ENCODE data around the gene NAPA.
A peak's percentile ranks its signal among the peaks of the same experiment; 100 is the strongest.

NAPA gene

DNA sequence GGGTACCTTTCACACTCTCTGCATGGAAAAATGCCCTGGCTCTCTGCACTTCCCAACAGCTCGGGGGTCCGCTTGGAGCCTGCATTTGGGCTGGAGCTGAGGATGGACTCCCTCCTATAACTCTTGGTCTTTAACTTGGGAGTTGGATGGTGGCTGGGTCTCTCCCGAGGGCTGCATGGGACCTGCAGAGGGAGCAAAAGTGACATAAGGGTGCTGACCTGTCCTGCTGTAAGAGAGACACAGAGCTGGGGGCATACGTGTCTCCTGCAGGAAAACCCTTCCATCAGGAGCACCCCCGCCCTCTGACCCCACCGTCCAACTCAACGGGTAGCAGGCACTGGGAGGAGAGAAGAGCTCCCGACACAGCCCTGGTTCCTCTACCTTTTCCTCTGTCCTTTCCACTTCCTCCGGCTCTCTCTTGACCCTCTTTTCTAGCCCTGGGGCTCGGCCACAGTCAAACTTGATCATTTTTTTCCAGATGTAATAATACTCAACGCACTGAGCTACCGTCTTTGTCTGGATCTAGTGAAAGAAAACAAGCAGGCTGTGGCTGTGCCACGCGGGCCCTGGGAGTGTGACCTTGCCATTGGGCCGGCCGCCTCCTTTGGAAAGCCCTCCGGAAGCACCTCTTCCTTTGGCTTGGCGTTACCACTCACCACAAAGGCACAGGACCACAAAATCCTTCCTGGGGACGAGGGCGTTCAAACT, 6.8 kb upstream of the NAPA start:
- DNase-seq, result no peak

DNA sequence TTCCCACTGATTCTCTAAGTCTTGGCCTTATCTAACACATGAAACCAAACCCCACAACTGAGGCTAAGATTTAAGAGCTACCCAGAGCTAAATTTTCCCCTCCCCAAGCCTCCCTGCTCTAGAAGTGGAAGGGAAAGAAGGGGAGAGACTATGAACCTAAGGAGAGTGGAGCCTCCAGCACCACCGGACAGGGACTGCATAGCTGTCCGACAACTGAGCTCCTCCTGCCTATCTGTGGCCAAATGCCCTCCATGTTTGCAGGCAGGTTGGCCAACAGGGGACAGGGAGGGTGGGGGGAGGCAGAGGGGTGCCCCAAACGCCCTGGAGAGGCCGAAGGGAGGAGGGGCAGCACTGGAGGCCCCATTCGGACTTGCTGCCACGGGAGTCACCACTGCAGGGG, 6.0 kb upstream of the NAPA start:
- no peak for DNase-seq

DNA sequence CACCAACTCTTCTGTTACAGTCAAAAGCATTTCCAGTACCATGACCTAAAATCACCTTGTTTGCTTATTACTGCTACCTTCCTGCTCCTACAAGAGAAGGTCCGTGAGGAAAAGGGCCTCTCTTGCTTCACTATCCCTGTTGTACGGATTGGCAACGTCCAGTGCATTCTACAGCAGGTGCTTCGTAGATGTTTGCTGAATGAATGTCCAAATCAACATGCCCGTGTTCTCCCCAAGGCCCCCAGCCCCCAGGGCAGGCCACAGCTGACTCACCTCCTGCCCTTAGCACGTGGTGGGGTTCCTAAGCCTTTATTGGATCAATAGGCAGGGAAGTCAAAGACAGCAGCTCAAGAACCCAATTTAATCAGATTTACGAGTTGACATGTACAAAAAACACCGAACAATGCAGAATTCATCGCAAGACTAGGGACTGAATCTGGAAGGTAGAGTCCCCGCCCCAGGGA, 5.5 kb upstream of the NAPA start:
- no peak for DNase-seq

DNA sequence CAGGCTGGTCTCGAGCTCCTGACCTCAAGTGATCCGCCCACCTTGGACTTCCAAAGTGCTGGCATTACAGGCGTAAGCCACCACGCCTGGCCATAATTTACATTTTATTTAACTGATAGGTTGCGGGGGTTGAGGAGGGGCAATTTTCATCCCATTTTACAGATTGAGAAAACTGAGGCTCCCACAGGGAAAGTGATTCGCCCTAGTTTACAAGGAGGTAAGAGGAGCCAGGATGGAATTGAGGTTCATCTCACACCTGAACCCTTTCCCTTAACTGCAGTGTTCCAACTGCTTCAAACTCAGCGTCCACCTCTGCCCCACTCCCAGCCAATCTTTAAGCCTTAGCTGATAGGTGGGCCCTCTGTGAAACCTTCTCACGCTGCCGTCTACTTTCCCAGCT, 4.0 kb upstream of the NAPA start:
- no peak for DNase-seq

DNA sequence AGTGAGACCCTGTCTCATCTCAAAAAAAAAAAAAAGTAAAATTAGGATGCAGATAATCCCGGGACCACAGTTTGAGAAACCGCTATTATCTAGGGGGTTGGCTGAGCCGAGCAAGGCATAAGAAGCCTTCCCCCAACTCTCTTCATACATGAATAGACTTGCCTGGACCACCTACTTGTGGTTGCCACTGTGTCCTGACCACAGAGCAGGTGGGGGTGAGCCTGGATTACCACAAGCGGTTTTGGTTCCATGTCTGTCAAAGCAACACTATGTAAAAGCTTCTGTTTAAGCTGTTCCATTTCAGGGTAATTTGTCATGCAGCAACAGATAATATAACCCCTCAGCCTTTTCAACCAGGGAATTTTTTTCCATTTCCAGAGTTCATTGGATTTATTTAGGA, 3.3 kb upstream of the NAPA start:
- peak; percentile 57 to 73 for DNase-seq

DNA sequence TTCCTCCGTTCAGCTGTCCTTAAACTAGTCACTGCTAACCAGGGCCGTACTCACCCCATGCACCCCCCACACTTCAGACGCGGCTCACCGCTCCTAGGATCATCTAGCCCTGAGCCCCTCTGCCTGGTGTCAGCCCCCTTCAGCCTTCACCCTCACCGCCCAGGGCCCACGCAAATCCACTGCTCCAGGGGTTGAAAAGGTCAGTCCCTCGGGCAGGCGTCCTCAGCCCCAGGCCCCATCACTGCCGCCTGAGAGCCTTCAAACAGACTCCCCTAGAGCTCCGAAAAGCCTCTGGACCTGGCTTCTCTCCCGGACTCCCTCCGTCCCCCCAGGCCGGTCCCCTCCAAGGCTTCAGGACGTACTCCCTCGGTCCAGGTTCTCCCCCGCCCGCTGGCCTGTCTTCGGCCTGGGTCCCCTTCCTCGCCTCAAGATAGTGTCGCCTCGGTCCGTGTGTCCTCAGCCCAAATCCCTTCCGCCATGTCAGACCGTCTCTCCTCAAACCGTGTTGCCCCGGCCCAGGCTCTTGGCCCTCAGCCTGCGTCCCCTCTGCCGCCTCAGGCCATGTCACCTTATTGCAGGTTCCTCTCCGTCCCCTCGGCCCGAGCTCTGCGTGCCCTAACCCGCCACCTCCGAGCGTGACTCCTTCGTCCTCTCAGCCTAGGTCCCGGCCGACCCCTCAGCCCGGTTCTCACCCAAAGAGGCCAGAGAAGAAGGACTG, 553 bp downstream of the NAPA start:
- DNase-seq, result no peak

DNA sequence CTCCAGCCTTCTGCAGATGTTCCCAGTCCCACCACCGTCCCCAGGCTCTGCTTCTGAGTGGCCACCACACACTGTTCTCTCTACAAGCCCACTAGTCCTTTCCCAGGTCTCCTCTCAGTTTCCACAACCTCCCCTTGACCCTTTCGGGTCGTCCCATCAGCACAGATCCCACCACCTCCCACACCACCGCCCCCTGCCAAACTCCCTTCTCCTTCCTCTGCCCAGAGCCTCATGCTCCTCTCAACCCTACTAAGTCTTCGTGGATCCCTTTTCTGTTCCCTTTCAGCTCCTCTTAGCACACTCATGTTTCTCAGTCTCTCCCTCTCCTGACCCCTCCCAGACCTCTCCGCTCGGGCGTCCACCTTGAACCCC, 1.9 kb downstream of the NAPA start:
- no peak for DNase-seq

DNA sequence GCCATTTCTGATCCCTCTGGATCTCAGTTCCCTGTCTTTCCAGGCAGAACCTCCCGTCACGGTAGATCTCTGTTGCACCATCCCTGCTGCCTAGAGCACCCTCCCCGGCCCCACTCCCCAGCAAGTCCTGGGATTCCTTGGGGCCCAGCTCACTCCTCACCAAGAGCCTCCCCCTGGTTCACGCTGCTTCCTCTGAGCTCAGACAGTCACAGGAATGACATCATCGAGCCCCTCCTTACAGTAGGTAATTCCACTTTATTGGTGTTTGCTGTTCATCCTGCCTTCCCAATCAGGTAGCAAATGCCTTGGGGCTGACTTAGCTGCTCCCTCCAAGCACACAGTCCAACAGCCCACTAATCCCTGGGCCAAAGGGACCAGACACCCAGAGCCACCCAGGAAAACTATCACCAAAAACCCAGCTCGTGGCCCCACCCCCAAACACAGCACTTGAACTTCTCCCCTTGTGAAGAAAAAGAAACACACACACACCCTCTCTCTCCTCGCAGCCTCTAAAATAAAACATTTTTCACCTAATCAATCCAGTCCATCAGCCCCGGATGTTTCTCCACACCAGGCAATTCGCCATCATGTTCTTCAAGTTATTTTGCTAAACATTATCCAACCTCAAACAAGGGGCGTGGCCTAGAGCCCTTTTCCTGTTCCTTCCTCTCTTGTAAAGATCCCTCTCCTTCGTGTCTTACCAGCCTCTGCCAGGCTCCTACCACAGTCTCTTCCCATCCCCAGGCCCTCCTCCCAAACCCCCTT, 2.5 kb downstream of the NAPA start:
- peak in 1 of 2 donors; percentile 24 for DNase-seq

DNA sequence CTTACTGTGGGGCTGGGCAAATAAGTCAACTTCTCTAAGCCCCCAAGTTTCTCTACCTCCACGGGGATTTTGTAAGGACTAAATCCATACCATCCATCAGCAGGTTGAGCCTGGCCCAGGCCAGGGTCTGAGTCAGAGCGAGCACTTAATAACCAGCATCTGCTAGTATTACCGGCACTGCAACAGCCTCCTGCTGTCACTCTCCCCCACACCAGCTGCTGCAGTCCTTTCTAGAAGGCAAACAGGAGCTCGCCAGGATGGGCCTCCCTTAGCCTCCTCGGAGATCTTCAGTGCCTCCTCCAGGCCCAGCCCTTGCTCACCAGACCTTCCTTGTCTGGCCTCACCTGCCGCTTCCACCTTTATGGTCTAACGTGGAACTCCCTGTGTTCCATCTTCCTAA, 3.2 kb downstream of the NAPA start:
- no peak for DNase-seq

DNA sequence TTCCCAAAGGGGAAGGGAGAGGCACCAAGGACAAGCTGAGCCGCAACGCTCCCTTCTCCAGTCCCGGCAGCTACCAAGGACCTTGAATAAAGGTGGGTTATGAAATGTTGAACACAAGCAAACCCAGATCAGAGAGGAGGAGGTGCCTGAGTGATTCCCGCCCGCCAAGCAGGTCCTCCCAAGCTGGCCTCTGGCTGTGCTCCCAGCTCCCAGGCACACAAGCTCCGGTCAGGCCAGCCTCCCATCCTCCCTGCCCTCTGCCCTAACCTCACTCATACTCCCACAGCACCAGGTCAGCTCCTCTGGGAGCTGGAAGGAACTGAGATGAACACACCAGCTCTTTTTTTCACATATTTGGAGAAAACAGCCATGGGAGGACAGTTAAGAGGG, 3.7 kb downstream of the NAPA start:
- DNase-seq, result no peak

DNA sequence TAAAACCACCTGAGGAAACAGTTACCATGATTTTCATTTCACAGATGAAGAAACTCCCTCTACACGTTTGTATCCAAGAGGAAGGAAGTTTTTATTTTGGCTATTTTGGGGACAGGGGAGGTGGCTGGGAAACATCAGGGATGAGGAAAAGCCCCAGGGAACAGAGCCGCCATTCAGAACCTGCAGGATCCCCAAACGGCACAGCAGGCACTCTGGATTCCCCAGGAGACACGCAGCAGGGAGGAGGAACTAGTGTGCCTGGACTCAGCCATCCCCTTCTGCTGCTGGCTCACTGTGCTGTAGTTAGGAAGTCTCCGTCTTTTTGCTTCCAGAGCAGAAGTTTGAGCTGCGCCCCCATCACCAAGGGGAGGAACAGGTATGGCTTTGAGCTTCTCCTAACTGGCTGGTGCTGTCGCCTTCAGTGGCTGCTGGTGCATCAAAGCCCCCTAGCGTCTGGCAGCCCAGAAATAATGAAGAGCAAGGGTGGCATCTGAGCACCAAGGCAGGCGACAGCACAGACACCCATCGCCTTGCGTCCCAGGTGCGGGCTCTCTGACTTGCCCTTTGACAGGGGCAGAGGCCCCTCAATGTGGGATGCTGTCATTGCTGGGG, 4.2 kb downstream of the NAPA start:
- DNase-seq, result no peak

DNA sequence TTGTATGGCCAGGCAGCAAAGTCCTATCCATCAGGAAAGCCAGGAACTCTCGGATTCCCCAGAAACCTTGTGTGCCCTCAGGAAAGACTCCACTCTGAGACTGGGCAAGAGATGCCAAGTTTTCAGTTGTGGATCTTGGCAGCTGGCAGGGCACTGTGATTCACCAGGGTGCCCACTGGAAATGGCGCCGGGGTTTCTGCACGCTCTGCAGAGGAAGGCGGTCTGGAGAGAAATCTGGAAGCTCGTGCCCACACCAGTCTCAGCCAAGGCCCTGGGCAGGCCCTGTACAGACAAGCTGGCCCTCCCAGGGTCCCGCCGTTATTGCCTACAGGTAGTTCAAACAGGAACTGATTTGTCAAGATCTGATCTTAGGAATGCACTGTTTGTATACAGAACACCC, 4.9 kb downstream of the NAPA start:
- no peak for DNase-seq

DNA sequence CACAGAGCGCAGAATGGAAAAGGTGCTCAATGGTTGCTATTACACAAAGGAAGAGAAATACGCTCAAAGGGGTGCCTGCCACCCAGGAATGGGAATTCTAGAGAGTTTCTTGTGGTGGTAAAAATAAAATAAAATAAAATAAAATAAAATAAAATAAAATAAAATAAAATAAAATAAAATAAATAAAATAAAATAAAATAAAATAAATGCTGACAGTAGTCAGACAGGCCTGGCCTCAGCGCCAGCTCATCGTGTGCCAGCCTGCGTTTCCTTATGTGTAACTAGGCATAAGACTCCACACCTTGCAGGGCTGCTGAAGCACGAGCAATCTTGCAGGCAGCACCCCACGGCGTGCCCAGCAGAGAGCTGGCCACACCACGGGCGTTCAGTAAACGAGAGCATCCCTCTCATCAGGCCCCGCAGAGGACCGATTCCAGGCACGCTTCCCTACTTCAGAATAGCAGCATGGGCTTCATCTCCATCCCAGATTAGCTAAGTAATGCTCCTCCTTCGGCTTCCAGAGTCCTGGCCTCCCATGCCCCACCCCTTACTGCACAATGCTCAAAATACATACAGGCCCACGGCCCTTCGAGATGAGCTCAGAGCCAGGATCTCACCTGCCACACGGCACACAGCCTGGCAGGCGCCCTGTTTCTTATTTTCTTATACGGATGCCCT, 5.6 kb downstream of the NAPA start:
- DNase-seq, result no peak

DNA sequence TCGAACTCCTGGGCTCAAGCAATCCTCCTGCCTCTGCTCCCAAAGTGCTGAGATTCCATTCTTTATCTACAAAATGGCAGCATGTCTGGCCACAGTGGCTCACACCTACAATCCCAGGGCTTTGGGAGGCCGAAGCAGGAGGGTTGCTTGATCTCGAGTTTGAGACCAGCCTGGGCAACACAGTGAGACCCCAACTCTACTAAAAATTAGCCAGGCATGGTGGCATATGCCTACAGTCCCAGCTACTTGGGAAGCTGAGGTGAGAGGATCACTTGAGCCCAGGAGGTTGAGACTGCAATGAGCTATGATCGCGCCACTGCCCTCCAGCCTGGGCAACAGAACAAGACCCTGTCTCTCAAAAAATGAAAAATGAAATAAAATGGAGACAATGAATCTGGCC, 6.1 kb downstream of the NAPA start:
- no peak for DNase-seq

DNA sequence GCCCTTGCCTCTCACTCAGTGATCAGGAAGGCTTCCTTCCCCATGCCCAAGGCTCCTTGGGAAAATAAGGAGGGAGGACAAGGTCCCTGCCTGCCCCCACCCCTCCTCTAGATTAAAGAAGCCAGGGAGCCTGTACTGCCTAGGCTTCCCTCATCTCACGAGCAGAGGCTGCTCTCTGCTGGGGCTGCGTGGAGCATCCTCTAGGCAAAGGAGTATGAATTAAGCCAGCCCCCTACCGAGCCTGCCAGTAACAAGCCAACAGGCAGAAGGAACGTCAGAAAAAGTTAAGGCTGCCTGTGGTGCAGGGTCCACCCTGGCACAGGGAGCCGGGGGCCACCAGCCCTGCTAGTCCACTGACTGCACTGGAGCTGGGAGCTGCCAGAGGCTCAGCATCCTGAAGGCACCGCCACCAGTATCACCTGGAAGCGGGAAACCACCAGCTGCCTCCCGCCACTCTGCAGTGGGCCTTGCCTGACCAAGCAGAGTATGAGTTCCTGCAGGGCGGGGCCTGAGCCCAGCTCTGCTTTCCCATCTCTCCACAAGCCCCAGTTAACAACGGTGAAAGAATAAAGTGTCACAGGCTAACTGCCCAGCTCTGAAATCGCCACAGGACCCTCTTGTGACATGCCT, 6.8 kb downstream of the NAPA start:
- DNase-seq, result no peak

DNA sequence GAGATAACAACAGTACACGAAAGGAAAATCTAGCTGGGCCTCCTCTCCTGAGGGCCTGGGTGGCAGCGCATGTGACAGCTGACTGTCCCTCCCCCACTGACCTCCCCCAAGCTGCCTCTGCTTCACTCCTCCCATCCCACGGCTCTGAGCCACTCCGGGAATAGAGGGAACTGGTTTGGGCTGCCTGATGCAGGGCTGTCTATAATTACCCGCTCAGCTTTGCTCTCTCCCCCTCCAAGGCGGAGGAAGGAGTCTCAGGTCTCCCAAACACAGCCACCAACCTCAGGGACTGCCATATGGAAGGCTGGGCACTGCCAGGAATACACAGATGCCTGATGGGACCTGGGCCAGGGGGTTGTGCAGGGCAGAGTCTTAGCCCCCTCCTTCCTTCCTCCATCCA, 7.9 kb downstream of the NAPA start:
- no peak for DNase-seq

DNA sequence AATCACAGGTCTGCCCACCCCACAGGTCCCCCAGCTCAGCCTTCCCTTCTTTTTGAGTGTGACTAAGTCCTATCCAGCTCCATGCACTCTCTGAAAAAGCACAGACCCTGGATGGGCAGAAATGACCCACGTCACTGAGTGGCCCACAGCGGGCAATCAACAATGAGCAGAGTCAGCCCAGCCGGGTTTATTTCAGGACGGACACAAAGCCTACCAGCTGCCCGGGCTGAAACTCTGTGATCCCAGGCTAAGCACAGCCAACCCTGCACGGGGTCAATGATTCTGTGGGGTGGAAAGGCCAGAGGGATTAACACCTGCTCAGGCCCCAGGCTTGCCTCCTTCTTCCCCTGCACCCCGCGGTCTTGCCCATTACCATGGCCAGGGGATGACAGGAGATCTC, 8.4 kb downstream of the NAPA start:
- no peak for DNase-seq

DNA sequence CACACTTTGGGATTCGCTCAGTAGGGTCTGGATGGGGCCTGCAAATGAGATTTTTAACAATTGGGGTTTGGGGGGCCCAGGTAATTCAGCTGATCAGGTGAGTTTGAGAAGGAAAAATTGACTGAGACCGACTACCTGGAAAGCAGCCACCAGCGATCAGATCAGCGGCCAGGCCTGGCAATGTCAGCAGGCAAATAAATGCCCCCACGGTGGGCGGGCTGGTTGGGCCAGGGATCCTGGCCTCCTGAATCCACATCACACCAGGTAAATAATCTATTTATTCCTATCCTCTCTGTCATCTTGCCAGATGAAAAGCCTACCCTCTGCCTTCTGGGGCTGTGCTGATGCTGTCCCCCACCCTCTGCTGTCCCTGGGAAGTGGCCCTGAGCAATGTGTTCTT, 9.4 kb downstream of the NAPA start:
- no peak for DNase-seq

DNA sequence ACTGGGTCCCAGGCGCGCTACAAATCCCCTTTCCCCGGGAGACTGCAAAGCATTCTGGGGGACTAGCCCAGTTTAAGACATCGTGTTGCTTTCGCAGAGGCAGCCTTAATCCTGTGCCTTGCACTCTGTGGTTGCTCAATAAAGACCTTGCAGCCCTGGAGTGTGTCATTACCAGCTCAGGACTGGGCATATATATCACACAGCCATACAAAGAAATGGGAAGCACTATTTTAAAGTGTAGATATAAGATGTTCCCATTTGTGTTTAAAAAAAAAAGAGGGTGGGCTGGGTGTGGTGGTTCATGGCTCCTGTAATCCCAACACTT, 11.1 kb downstream of the NAPA start:
- no peak for DNase-seq

DNA sequence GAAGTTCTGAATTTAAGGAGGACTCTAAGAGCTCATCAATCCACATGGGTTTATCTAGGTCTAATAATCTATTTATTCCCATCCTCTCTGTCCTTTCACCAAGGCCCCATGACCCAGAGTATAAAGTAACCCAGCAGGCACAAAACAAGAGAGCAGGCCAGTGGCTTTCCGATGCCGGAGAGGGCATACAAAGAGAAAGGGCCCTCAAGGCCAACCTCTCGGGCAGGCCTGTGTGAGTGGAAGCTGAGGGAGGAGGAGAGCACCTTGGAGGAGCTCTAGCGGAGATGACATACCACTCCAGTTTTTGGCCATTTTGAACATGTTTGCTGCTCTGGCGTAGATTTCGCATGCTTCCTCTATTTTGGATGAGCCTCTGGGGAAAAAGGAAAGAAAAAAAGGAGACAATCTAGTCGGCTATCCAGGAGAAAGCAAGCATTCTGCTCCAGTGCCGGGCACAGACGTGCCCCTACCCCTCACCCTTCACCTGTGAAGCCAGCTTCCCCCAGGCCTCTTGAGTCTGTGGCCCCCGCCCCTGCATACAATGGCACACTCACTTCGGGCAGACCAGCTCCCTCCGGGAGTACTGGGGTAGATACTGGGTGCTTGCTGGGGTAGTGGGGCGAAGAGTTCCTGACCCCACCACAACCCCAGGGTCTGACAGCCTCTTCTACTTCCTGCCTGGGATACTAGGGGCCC, 11.6 kb downstream of the NAPA start:
- DNase-seq, result no peak

DNA sequence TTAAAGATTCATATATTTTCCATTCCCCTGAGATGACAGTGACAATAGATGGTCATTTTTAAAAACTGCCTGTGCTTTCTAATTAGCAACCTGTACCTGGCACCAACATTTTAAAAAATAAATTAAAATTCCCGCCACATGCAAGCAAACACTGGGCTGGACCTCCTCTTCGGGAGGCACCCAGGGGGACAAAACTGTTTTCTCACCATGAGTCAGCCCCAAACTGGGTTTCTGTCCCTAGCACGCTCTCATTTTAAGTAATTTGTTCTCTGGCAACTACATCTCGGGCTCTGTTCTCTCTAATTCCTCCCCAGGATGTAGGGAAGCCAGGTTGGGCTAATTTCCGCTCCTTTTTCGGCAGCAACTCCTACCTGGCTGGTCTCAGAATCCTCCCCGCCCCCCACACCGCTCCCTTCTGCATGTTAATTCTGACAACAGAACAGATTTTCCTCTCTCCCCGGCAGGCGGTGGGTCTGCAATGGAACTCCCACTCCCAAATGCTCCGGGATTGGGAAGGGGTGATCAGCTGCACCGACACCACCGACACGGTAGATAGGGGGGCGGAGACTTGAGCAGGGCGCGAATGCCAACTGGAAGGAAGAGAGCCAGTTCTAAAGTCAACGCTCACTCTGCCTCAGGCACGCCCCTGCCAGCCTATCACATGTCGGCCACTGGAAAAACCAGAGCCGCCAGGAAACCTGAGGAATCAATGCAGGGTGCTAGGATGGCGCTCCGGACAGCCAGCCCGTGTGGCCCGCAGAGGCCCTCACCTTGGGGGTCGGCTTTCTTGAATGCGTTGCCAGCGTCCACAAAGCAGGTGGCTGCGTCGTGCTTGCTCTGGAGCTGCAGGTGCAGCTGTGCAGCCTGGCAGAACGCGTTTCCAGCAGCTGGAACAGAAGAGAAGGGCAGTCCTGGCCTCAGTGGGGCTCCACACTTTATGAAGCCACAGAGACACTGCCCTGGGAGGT, 14.7 kb downstream of the NAPA start:
- no peak for DNase-seq
